PC-3 (cell line): Measurements from ENCODE around the gene DOCK1. TPM values are rescaled to one million over a fixed set of nuclear protein-coding genes. Genes with fewer than 3 reads are reported as not detected.

Experiments
- ATAC-seq: fragments of 200-7000 bp; cut with Tn5 transposase; 2 replicates; pipeline ENCODE4 v1.9.1; 2020; ENCODE audit warnings: mild to moderate bottlenecking, moderate library complexity
- BruUV-seq: library from RNA; stranded (reverse); fragments of 400-500 nt; replicated peaks from 2 replicates; lab custom pipeline; 2021; lab: Mats Ljungman, UMichigan
- CTCF ChIA-PET: fragments of 300-600 bp; sonication (Branson Sonifier 250); formaldehyde crosslinking; loops from one replicate; lab custom pipeline; 2022; ENCODE audit warnings: antibody characterized with exemption; lab: Charles Lee
- POLR2A ChIA-PET: fragments of 300-600 bp; sonication (Branson Sonifier 250); formaldehyde crosslinking; loops from one replicate; lab custom pipeline; 2022; ENCODE audit warnings: antibody characterized with exemption; ENCODE audit not compliant: unreplicated experiment; lab: Charles Lee
- DNase-seq: peaks from one replicate; pipeline ENCODE4 v3.0.0-alpha.2; 2015
- H2AFZ ChIP-seq: fragments of 300-600 bp; sonication (generic); 2 replicates; pipeline ENCODE4 v1.6.0; 2016; ENCODE audit warnings: antibody characterized with exemption, low read length
- H3F3A ChIP-seq: fragments of 300-600 bp; sonication (generic); one replicate; pipeline ENCODE4 v1.6.0; 2017; ENCODE audit warnings: antibody characterized with exemption, low read length, control low read depth, mild to moderate bottlenecking; ENCODE audit not compliant: unreplicated experiment
- H3K27ac ChIP-seq: fragments of 300-600 bp; sonication (generic); 2 replicates; pipeline ENCODE4 v1.5.1; 2016; ENCODE audit warnings: mild to moderate bottlenecking, low read length
- H3K27me3 ChIP-seq: fragments of 300-600 bp; sonication (generic); 2 replicates; pipeline ENCODE4 v1.6.1; 2016; ENCODE audit warnings: low read length, mixed read lengths
- H3K36me3 ChIP-seq: fragments of 300-600 bp; sonication (generic); 2 replicates; pipeline ENCODE4 v1.6.1; 2016; ENCODE audit warnings: low read depth, mixed run types, low read length, mixed read lengths
- H3K4me1 ChIP-seq: fragments of 300-600 bp; sonication (generic); 2 replicates; pipeline ENCODE4 v1.5.1; 2016; ENCODE audit warnings: low read length; ENCODE audit not compliant: insufficient read depth
- H3K4me2 ChIP-seq: fragments of 300-600 bp; sonication (generic); 2 replicates; pipeline ENCODE4 v1.6.0; 2016; ENCODE audit warnings: low read length
- H3K4me3 ChIP-seq: fragments of 300-600 bp; sonication (generic); 2 replicates; pipeline ENCODE4 v1.5.1; 2016; ENCODE audit warnings: mild to moderate bottlenecking, low read length, mixed read lengths
- H3K79me2 ChIP-seq: fragments of 300-600 bp; sonication (generic); 2 replicates; pipeline ENCODE4 v1.6.1; 2017; ENCODE audit warnings: low read length, mixed read lengths
- H3K9ac ChIP-seq: fragments of 300-600 bp; sonication (generic); 2 replicates; pipeline ENCODE4 v1.6.0; 2016; ENCODE audit warnings: mild to moderate bottlenecking, low read length
- H3K9me2 ChIP-seq: fragments of 300-600 bp; sonication (generic); replicated peaks from 2 replicates; pipeline ENCODE4 v1.6.1; 2016; ENCODE audit warnings: mixed run types, low read length, mixed read lengths
- H3K9me3 ChIP-seq: fragments of 300-600 bp; sonication (generic); 2 replicates; pipeline ENCODE4 v1.6.1; 2016; ENCODE audit warnings: low read length, mixed read lengths
- H4K20me1 ChIP-seq: fragments of 300-600 bp; sonication (generic); 2 replicates; pipeline ENCODE4 v1.6.1; 2016; ENCODE audit warnings: low read length, mixed read lengths
- CTCF ChIP-seq: fragments of 300-600 bp; sonication (generic); conservative IDR thresholded peaks from 2 replicates; pipeline ENCODE4 v1.5.1; 2017; ENCODE audit warnings: antibody characterized with exemption, low read depth, mild to moderate bottlenecking, low read length
- EZH2 ChIP-seq: fragments of 300-600 bp; sonication (generic); IDR thresholded peaks from one replicate; pipeline ENCODE4 v1.6.1; 2017; ENCODE audit warnings: antibody characterized with exemption, mild to moderate bottlenecking, low read length; ENCODE audit not compliant: unreplicated experiment
- EZH2phosphoT487 ChIP-seq: fragments of 300-600 bp; sonication (generic); IDR thresholded peaks from 2 replicates; pipeline ENCODE4 v1.6.1; 2018; ENCODE audit warnings: mild to moderate bottlenecking, antibody characterized with exemption, low read length, borderline replicate concordance
- intact Hi-C: fragments of 100-400 bp; cut with micrococcal nuclease; formaldehyde crosslinking; loops from 2 replicates; pipeline ENCODE4 v1.9.0; 2023
- total RNA-seq: library from RNA; depleted of rRNA; stranded (reverse); fragments of >200 nt; gene quantifications from 2 replicates; pipeline ENCODE4 v1.2.3, GENCODE V29; 2014

DOCK1 gene
- total RNA-seq, 1 experiment from 2014 or later = 34.3 TPM

- Histone ChIP-seq H2AFZ (no peak overlapping the region), H3K4me1 (peaks cover 12% of the 10 kb centered on the region), H3K27me3 (no peaks in the 10 kb centered on the region), H3K9me3 (no peaks in the 10 kb centered on the region), H3K4me3 (no peak overlapping the region), H3K79me2 (peaks cover 64% of the 10 kb centered on the region), H3K27ac (no peak overlapping the region), H3F3A (no peaks in the 10 kb centered on the region), H3K36me3 (peaks cover 3% of the 10 kb centered on the region; the same call in 1 of the 2 replicates), H3K9ac (no peak overlapping the region), H3K4me2 (no peak overlapping the region), H4K20me1 (no peaks in the 10 kb centered on the region), H3K9me2 (no peaks in the 10 kb centered on the region)
- ATAC-seq (no peak), DNase-seq (no peak)
- BruUV-seq = no TSS peak
- intact Hi-C loops = no loop called here
- ChIA-PET CTCF (no interaction called here), POLR2A (no interaction called here)
- TF ChIP-seq EZH2phosphoT487 = no peak
- TF ChIP-seq CTCF = no peak
- no peak for TF ChIP-seq EZH2
Measured at GRCh38 chr10:126921974-126922525, 16.8 kb downstream of the DOCK1 start.

GRCh38 chr10:126924180-126924914, 19.1 kb downstream of the DOCK1 start:
- H3K79me2 ChIP-seq = peaks cover 59% of the 10 kb centered on the region
- intact Hi-C loops = no loop called here

More at GRCh38 chr10:126924180-126924914, 19.1 kb downstream of the DOCK1 start:
- DNase-seq (no peak), ATAC-seq (no peak)
- CTCF ChIA-PET = no interaction called here
- TF ChIP-seq CTCF (no peak), EZH2phosphoT487 (no peak), EZH2 (no peak)
- peaks cover 12% of the 10 kb centered on the region for H3K4me1 ChIP-seq
- H2AFZ ChIP-seq = no peak overlapping the region
- H3K4me2 ChIP-seq = peak overlapping the region; percentile 30; the same call in 1 of the 2 replicates
- peak overlapping the region; percentile 42 for H3K27ac ChIP-seq
- no peak overlapping the region for H3K4me3 ChIP-seq
- POLR2A ChIA-PET = no interaction called here
- BruUV-seq = no TSS peak
- H3K36me3 ChIP-seq = peaks cover 3% of the 10 kb centered on the region; the same call in 1 of the 2 replicates
- H3K9ac ChIP-seq = no peak overlapping the region
- no peaks in the 10 kb centered on the region for H3K9me3 ChIP-seq
- no peaks in the 10 kb centered on the region for H3K9me2 ChIP-seq
- H3F3A ChIP-seq = no peaks in the 10 kb centered on the region
- no peaks in the 10 kb centered on the region for H4K20me1 ChIP-seq
- no peaks in the 10 kb centered on the region for H3K27me3 ChIP-seq
